Astrocyte of the cerebellum (primary cell): ENCODE measurements around the gene GCN1.

Experiments used
- DNase-seq: peaks from one replicate; pipeline ENCODE4 v3.0.0-alpha.2; 2011; ENCODE audit warnings: low read depth
- H3K4me3 ChIP-seq: 2 replicates; pipeline ENCODE4 v1.5.1; 2011; ENCODE audit warnings: mild to moderate bottlenecking, low read depth, low read length, moderate library complexity
- in situ Hi-C: cut with HindIII; loops from 2 replicates; pipeline ENCODE4 v1.10.0; 2017; ENCODE audit warnings: low sequenced_read_pairs
- TF ChIP-seq, protein P1 (sequence below): IDR thresholded peaks from 2 replicates; pipeline ENCODE4 v1.5.1; 2012; ENCODE audit warnings: low read length, low read depth, moderate library complexity, mild to moderate bottlenecking; ENCODE audit errors: missing control alignments

Gene GCN1

DNA sequence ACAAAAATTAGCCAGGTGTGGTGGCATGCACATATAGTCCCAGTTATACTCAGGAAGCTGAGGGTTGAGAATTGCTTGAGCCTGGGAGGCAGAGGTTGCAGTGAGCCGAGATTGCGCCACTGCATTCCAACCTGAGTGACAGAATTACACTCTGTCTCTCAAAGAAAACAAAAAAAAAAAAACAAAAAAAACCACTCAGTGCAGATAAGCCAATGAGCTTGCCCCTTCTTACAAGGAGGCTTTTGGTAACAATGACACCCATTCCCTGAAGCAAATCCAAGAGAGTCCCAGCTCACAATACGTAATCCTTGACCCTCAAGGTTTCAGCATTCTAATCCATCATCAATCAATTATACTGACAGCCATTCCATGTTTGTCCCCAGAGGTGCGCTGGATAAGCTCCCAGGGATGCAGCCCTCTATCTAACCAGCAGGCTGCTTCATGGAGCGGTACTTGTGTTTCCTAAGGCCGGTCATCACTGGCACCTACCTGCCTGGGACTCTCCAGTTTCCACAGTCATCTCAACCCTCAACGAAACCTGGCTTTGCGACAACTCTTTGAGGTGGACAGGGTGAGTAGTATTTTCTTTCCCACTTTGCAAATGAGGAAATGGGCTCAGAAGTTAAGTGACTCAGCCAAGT lies 12.4 kb downstream of the GCN1 start:
- in situ Hi-C loops, result no loop called here
- H3K4me3 ChIP-seq, result no peak overlapping the region
- TF ChIP-seq, protein P1, sequence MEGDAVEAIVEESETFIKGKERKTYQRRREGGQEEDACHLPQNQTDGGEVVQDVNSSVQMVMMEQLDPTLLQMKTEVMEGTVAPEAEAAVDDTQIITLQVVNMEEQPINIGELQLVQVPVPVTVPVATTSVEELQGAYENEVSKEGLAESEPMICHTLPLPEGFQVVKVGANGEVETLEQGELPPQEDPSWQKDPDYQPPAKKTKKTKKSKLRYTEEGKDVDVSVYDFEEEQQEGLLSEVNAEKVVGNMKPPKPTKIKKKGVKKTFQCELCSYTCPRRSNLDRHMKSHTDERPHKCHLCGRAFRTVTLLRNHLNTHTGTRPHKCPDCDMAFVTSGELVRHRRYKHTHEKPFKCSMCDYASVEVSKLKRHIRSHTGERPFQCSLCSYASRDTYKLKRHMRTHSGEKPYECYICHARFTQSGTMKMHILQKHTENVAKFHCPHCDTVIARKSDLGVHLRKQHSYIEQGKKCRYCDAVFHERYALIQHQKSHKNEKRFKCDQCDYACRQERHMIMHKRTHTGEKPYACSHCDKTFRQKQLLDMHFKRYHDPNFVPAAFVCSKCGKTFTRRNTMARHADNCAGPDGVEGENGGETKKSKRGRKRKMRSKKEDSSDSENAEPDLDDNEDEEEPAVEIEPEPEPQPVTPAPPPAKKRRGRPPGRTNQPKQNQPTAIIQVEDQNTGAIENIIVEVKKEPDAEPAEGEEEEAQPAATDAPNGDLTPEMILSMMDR, result peak; percentile 26
- peak; percentile 59 for DNase-seq

DNA sequence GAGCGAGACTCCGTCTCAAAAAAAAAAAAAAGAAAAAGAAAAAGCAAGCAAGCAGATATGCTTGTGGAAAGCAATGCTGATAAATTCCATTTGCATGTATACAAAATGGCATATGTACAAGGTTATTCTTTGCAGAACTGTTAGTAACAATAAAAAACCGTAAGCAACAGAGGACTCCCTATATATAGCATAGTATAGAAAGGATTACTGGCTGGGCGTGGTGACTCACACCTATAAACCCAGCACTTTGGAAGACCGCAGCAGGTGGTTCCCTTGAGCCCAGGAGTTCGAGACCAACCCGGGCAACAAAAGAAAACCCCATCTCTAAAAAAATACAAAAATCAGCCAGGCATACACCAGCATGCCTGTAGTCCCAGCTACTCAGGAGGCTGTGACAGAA lies 13.5 kb downstream of the GCN1 start:
- H3K4me3 ChIP-seq, result no peak overlapping the region
- in situ Hi-C loops, result no loop called here
- DNase-seq, result no peak
- TF ChIP-seq, protein P1, result no peak

DNA sequence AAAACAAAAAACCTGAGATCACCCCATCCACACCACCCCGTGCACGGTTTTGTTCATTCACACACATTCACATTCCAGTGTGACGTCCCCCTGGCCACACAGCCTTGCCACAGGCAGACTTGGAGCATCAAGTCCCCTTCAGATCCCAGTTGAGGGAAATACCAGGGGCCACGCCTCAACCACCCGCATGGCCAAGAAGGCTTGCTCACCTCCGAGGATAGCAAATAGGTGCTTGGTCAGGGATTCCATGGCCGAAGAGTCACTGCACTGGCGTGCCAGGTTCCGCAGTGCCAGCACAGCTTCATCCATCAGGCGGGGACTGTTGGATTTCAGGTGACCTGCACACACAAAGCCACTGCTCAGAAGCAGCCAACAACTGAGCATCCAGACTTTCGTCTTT lies 19.0 kb downstream of the GCN1 start:
- H3K4me3 ChIP-seq, result no peak overlapping the region
- in situ Hi-C loops, result no loop called here
- no peak for DNase-seq
- TF ChIP-seq, protein P1, result no peak

DNA sequence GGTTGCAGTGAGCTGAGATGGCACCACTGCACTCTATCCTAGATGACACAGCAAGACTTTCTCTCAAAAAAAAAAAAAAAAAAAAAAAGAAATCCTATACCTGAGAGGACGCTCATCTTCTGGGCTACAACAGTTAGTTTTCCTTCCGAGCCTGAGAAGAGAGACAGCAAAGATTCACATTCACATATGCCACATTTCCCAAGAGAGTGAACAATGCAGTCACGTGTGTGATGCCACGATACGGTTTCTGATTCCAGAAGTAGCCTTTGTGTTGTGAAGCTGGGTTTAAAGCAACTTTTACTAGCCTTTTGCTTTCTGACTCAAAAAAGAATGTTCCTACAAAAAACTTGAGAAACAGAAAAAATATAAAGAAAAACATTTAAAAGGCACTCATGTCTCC lies 19.5 kb downstream of the GCN1 start:
- TF ChIP-seq, protein P1, result no peak
- no peak overlapping the region for H3K4me3 ChIP-seq
- in situ Hi-C loops, result no loop called here
- DNase-seq, result no peak

DNA sequence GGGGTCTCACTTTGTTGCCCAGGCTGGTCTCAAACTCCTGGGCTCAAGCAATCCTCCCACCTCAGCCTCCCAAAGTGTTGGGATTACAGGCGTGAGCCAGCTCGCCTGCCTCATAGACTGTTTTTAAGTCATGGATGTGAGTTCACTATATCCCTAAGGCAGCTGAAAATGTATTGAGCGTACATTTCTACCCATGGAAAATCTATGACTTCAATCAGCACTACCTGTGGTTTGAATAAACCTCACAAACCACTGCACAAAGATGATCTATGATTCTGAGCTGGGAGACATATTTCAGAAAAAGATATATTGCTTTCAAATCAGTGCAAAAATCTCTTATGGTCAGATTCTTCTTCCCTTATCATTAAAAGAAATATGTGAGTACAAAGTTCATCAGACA lies 22.5 kb downstream of the GCN1 start:
- DNase-seq, result no peak
- TF ChIP-seq, protein P1, result no peak
- in situ Hi-C loops, result no loop called here
- H3K4me3 ChIP-seq, result no peak overlapping the region

DNA sequence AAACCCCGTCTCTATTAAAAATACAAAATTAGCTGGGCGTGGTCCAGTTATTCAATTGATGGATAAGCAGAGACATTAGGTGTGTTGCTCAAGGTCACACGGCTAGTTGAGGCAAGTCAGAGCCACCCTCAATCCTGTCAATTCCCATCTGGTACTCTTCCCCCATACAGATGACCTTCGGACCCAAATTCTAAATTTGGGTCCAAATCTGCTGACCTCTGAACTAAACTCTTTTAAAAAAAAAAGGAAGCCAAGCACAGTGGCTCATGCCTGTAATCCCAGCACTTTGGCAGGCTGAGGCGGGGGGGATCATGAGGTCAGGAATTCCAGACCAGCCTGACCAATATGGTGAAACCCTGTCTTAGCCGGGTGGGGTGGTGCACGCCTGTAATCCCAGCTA lies 23.9 kb downstream of the GCN1 start:
- TF ChIP-seq, protein P1, result no peak
- DNase-seq, result no peak
- H3K4me3 ChIP-seq, result no peak overlapping the region
- in situ Hi-C loops, result no loop called here

DNA sequence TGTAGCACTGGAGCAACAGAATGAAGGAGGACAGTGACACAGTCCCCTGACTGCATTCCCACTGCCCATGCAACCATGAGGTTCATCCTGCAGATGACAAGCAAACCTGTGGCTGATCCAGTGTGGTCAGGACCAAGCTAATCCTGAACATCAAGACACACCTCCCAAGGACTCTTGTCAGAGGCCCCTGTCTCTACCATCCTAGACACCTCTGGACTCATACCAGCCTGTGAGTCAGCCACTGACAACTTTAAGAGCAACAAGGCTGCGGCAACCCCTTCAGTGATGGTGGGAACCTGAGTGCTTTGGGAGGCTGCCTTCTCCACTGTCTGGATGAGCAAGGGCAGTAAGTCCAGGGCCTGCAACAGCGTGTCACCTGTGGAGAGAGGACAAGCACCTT lies 24.6 kb downstream of the GCN1 start:
- no peak for DNase-seq
- TF ChIP-seq, protein P1, result no peak
- H3K4me3 ChIP-seq, result no peak overlapping the region
- in situ Hi-C loops, result no loop called here
